K562 (cell line): ENCODE measurements around the gene DVL3. TPM values are rescaled to one million over a fixed set of nuclear protein-coding genes. Genes with fewer than 3 reads are reported as not detected.
A peak's percentile ranks its signal among the peaks of the same experiment; 100 is the strongest.

Source experiments
- CTCFL ChIP-seq: IDR thresholded peaks from 2 replicates; pipeline ENCODE4 v1.6.1; 2011; ENCODE audit warnings: borderline replicate concordance, low read depth, mild to moderate bottlenecking, moderate library complexity, low read length; ENCODE audit not compliant: insufficient read depth, poor library complexity, severe bottlenecking
- FOXK2 ChIP-seq, 2 experiments: fragments of 450-650 bp; IDR thresholded peaks in 1 of 2; conservative IDR thresholded peaks in 1 of 2; 2 replicates each; pipeline ENCODE4 v1.6.1; 2016; ENCODE audit warnings: low read depth in 2 of 2, mild to moderate bottlenecking in 1 of 2
- GABPB2 ChIP-seq: fragments of 250-450 bp; sonication (Bioruptor Pico); conservative IDR thresholded peaks from 2 replicates; pipeline ENCODE4 v1.5.1; 2021; ENCODE audit warnings: mild to moderate bottlenecking
- HDAC3 ChIP-seq: fragments of 450-650 bp; IDR thresholded peaks from 2 replicates; pipeline ENCODE4 v1.6.1; 2018; ENCODE audit warnings: borderline replicate concordance, mild to moderate bottlenecking, moderate library complexity; ENCODE audit not compliant: partially characterized antibody
- HDGF ChIP-seq: fragments of 450-650 bp; IDR thresholded peaks from 2 replicates; pipeline ENCODE4 v1.6.1; 2016
- KLF16 ChIP-seq: IDR thresholded peaks from 2 replicates; pipeline ENCODE4 v1.6.1; 2016; ENCODE audit warnings: antibody characterized with exemption
- MBD2 ChIP-seq: sonication (generic); IDR thresholded peaks from 2 replicates; pipeline ENCODE4 v1.6.1; 2016; ENCODE audit warnings: low read depth, borderline replicate concordance
- NFATC3 ChIP-seq: fragments of 450-650 bp; IDR thresholded peaks from 2 replicates; pipeline ENCODE4 v1.6.1; 2017; ENCODE audit warnings: mild to moderate bottlenecking
- TAF1 ChIP-seq: IDR thresholded peaks from 2 replicates; pipeline ENCODE4 v1.6.1; 2011; ENCODE audit warnings: mild to moderate bottlenecking, low read length, moderate library complexity; ENCODE audit not compliant: insufficient read depth, control insufficient read depth, severe bottlenecking; ENCODE audit errors: extremely low read depth
- TARDBP ChIP-seq: fragments of 450-650 bp; IDR thresholded peaks from 2 replicates; pipeline ENCODE4 v1.6.1; 2016
- U2AF1 ChIP-seq: fragments of 200-400 bp; formaldehyde crosslinking; optimal IDR thresholded peaks from 2 replicates; pipeline ENCODE3; 2017; ENCODE audit warnings: mild to moderate bottlenecking, low read depth, low read length, moderate library complexity
- WHSC1 ChIP-seq: IDR thresholded peaks from one replicate; pipeline ENCODE4 v1.6.1; 2012; ENCODE audit warnings: low read length, control low read depth, inconsistent platforms
- ZC3H11A ChIP-seq: IDR thresholded peaks from 2 replicates; pipeline ENCODE4 v1.6.1; 2012; ENCODE audit warnings: low read depth, low read length, improper control_type of control experiment
- ZFPM2 ChIP-seq: fragments of 250-450 bp; sonication (Bioruptor Pico); IDR thresholded peaks from 2 replicates; pipeline ENCODE4 v1.5.1; 2022; ENCODE audit warnings: mild to moderate bottlenecking
- ZNF133 ChIP-seq: fragments of 250-450 bp; sonication (Bioruptor Pico); IDR thresholded peaks from 2 replicates; pipeline ENCODE4 v1.4.0; 2020; ENCODE audit warnings: mild to moderate bottlenecking
- ZNF77 ChIP-seq: fragments of 250-450 bp; sonication (Bioruptor Pico); IDR thresholded peaks from 2 replicates; pipeline ENCODE4 v1.5.0; 2020
- polyA plus RNA-seq, 8 experiments: library from polyadenylated mRNA; depleted of rRNA in 4 of 8; stranded (reverse) in 5 of 8; unstranded in 3 of 8; fragments of >200 nt; fragmentation: Nextera tagmentation in 2 of 8; fragmentation: Illumina TruSeq in 1 of 8; extraction: Ambion mirVana in 2 of 8; extraction: Trizol in 1 of 8; gene quantifications; 2 replicates each; pipeline versions ENCODE4 v1.2.1 to v1.2.3, GENCODE V29; 2011 to 2014; ENCODE audit warnings: inconsistent platforms in 1 of 8, missing spikeins in 1 of 8
- total RNA-seq, 7 experiments: library from RNA; depleted of rRNA in 6 of 7; stranded (reverse); fragments of >200 nt in 6 of 7; fragmentation: Illumina TruSeq in 2 of 7; extraction: Trizol in 2 of 7; gene quantifications; 2 replicates each; pipeline versions ENCODE4 v1.2.1 to v1.2.3, GENCODE V29; 2011 to 2021; ENCODE audit warnings: low replicate concordance in 1 of 7
- TF ChIP-seq, protein P1 (sequence below), 2 experiments: IDR thresholded peaks in 1 of 2; conservative IDR thresholded peaks in 1 of 2; 2 replicates each; pipeline ENCODE4 v1.6.1; 2016; ENCODE audit warnings: low read depth in 2 of 2, mild to moderate bottlenecking in 1 of 2, missing compliant biosample characterization in 1 of 2, missing genetic modification characterization in 1 of 2, moderate library complexity in 1 of 2
- TF ChIP-seq, protein P2 (sequence below): IDR thresholded peaks from 2 replicates; pipeline ENCODE4 v1.6.1; 2014; ENCODE audit warnings: antibody characterized with exemption
- TF ChIP-seq, protein P3 (sequence below): fragments of 450-650 bp; IDR thresholded peaks from 2 replicates; pipeline ENCODE4 v1.6.1; 2016; ENCODE audit warnings: mild to moderate bottlenecking

DVL3 gene
- total and polyA plus RNA-seq, 9 of the 15 experiments (the other 6 are each of a cell fraction or from before 2014, with no cell fraction given), result 3.1 to 57.9 (median 20.1) TPM

DNA sequence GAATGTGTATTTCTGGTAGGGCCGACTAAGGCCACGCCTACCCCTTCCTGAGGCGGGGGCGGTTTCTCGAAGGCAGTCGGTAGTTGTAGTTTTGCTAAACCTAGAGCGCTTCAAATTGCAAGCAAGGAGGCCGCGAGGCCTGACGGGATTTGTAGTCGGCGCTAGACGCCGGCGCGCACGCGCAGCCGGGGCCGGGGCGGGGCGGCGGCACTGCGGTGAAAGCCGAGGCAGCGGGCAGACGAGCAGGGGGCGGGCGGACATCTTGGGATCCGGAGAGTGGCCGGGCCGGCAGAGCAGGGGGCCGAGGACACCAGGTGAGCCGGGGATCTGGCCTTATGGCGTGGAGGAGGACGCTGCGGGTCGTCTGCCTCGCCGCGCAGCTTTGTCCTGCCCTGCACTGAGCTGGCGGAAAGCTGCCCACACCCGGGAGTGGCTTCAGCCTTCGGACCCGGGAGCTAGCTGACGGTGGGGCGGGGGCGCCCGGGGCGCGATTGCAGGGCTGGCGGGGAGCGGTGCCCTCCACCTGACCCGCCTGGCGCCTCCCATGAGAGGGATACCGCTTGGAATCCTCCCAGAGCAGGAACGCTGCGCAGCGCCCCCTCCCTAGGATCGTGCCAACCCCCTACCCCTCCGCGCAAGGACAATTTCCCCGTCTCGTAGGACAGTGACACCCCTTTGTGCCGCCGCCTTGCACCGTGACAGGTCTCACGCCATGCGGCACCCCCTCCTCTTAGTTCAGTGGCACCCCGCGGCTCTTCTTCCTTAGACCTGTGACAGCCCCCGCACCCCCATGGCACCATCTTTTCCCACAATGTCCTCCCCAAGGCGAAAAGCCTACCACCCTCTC lies 19.7 kb downstream of the DVL3 start, which contains the start of gene AP2M1 (continued):
- TF ChIP-seq U2AF1 (no peak), TAF1 (peak; percentile 89), WHSC1 (no peak), HDAC3 (no peak), GABPB2 (CRISPR knock-in tag) (0 out of 2 replicates have a peak, but pooled peaks have one; percentile 7), ZFPM2 (no peak), NFATC3 (no peak), TARDBP (no peak), MBD2 (peak; percentile 81), CTCFL (no peak), FOXK2 (conservative IDR thresholded peaks at IDR 0.05 in 1 of 2, IDR thresholded peaks at IDR 0.05 in 1 of 2; ENCODE audit: low read depth in 2 of 2) (no peak), ZNF133 (no peak), KLF16 (no peak), ZC3H11A (0 out of 2 replicates have a peak, but pooled peaks have one; percentile 14), HDGF (no peak), ZNF77 (CRISPR knock-in tag) (no peak)
- TF ChIP-seq, protein P1, sequence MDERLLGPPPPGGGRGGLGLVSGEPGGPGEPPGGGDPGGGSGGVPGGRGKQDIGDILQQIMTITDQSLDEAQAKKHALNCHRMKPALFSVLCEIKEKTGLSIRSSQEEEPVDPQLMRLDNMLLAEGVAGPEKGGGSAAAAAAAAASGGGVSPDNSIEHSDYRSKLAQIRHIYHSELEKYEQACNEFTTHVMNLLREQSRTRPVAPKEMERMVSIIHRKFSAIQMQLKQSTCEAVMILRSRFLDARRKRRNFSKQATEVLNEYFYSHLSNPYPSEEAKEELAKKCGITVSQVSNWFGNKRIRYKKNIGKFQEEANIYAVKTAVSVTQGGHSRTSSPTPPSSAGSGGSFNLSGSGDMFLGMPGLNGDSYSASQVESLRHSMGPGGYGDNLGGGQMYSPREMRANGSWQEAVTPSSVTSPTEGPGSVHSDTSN (CRISPR knock-in tag; IDR thresholded peaks at IDR 0.05; ENCODE audit: low read depth), result no peak
- TF ChIP-seq, protein P1 (tag; conservative IDR thresholded peaks at IDR 0.05; ENCODE audit: low read depth), result no peak
- TF ChIP-seq, protein P2, sequence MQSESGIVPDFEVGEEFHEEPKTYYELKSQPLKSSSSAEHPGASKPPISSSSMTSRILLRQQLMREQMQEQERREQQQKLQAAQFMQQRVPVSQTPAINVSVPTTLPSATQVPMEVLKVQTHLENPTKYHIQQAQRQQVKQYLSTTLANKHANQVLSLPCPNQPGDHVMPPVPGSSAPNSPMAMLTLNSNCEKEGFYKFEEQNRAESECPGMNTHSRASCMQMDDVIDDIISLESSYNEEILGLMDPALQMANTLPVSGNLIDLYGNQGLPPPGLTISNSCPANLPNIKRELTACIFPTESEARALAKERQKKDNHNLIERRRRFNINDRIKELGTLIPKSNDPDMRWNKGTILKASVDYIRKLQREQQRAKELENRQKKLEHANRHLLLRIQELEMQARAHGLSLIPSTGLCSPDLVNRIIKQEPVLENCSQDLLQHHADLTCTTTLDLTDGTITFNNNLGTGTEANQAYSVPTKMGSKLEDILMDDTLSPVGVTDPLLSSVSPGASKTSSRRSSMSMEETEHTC, result no peak
- TF ChIP-seq, protein P3, sequence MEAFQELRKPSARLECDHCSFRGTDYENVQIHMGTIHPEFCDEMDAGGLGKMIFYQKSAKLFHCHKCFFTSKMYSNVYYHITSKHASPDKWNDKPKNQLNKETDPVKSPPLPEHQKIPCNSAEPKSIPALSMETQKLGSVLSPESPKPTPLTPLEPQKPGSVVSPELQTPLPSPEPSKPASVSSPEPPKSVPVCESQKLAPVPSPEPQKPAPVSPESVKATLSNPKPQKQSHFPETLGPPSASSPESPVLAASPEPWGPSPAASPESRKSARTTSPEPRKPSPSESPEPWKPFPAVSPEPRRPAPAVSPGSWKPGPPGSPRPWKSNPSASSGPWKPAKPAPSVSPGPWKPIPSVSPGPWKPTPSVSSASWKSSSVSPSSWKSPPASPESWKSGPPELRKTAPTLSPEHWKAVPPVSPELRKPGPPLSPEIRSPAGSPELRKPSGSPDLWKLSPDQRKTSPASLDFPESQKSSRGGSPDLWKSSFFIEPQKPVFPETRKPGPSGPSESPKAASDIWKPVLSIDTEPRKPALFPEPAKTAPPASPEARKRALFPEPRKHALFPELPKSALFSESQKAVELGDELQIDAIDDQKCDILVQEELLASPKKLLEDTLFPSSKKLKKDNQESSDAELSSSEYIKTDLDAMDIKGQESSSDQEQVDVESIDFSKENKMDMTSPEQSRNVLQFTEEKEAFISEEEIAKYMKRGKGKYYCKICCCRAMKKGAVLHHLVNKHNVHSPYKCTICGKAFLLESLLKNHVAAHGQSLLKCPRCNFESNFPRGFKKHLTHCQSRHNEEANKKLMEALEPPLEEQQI, result no peak
